GM11168 (cell line): ENCODE results near the gene CAPNS2.

Source experiments
- in situ Hi-C: fragments of 300-500 bp; cut with MboI; formaldehyde crosslinking; loops from one replicate; pipeline ENCODE4 v1.12.0; 2022; ENCODE audit warnings: low sequenced_read_pairs; ENCODE audit not compliant: unreplicated experiment

Gene CAPNS2

GRCh38 chr16:55566432-55567175, at the start of gene CAPNS2:
TSS of gene CAPNS2 (plus strand) at chr16:55566684. CDS start at chr16:55566757, 73 bp downstream.
- in situ Hi-C loops: no loop called here

- in situ Hi-C loops: no loop called here
Measured at GRCh38 chr16:55521792-55522191, 44.7 kb upstream of the CAPNS2 start.

DNA sequence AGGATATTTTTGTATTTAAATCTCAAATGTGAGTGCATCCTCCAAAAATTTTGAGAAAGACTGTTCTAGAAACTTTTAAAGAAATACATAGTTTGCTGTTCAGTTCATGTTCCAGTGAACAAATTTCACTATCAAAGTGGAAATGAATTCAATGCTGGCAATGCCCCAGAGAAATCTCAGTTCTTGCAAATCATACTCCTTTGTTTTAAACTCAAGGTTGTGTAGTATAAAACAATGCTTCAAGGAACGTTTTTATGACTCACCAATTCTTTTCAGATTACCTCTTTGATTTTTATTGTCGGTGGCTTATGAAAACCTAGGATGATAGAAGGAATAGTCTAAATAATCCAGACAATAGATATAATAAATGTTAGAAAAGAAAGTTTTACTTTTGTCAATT, 40.0 kb upstream of the CAPNS2 start:
- in situ Hi-C loops: no loop called here

- in situ Hi-C loops: no loop called here
Measured at GRCh38 chr16:55527885-55528284, 38.6 kb upstream of the CAPNS2 start.

DNA sequence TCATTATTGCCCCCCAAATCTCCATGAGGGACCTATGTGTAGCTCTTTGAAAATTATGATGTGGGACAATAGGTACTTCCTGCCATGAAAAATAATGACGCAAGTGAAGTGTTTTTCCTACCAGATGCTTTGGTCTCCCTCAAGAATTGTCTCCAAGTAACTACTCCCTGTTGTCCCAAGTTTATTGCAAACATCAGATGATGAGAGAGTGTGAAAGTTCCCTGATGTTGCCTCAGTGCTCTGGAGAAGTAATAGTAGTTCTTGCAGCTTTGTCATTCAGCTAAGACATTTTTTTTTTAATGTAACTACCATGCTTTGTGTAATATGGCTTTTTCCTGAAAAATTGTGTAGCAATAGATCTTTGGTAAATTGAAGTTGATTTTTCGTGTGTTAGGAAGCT, 37.5 kb upstream of the CAPNS2 start:
- in situ Hi-C loops: no loop called here

GRCh38 chr16:55530316-55530856, 36.1 kb upstream of the CAPNS2 start:
- in situ Hi-C loops: no loop called here

- in situ Hi-C loops: no loop called here
Measured at GRCh38 chr16:55532227-55532626, 34.3 kb upstream of the CAPNS2 start.

DNA sequence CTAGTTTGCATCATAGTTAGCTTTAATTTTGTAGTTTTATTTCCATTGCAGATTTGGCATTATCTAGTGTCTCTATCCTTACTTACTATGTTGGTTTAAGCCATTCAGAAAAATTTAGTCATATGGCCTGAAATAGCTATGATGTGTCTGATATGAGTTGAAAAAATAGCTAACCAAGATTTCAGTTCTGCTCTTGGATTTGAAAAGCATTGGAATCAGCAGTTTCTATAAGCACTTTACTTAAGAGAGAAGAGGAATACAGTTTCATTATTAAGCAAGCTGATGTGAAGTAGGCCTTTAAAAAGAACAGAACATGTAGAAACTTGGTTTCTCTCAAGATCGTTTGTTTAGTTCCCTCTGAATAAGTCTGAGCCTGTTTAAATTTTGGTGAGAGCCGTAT, 31.7 kb upstream of the CAPNS2 start:
- in situ Hi-C loops: no loop called here

DNA sequence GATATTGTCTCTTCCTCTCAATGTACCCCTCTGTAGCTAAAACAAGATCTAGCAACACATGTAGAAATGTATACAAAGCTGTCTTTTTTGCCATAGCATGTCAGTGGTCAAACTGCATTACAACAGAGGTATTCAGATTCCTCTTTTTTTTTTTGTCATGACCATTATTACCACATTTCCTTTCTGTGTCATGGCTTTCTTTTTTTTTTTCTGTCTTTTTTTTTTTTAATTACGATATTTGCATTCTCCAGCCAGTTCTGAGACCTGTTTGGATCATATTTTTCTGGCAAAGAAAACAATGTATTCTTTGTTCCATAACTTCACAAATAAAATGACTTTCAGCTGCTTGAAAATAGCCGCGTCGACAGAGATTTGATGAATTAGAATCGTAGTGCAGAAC, 27.4 kb upstream of the CAPNS2 start:
- in situ Hi-C loops: no loop called here

GRCh38 chr16:55539488-55539887, 27.0 kb upstream of the CAPNS2 start:
- in situ Hi-C loops: no loop called here

GRCh38 chr16:55540221-55540620, 26.3 kb upstream of the CAPNS2 start:
- in situ Hi-C loops: no loop called here

- in situ Hi-C loops: no loop called here
Measured at GRCh38 chr16:55542459-55543082, 23.9 kb upstream of the CAPNS2 start.

DNA sequence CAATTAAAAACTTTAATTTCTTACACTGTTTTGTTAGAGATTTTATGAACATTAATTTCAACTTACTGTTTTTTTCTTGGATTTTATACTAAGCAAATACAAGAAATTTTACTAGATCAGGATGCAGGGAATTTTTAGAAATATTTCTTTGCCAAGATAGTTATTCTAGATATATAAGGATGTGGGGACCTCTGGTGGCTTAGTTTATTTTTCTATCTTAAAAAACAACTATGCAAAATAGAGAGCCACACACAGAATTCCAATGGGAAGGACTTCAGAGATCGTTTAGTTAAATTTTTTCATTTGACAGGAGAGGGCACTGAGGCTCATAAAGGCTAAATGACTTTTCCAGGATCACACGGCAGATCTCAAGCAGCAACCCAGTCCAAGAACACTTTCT, 23.0 kb upstream of the CAPNS2 start:
- in situ Hi-C loops: no loop called here

- in situ Hi-C loops: no loop called here
Measured at GRCh38 chr16:55552621-55553020, 13.9 kb upstream of the CAPNS2 start.

DNA sequence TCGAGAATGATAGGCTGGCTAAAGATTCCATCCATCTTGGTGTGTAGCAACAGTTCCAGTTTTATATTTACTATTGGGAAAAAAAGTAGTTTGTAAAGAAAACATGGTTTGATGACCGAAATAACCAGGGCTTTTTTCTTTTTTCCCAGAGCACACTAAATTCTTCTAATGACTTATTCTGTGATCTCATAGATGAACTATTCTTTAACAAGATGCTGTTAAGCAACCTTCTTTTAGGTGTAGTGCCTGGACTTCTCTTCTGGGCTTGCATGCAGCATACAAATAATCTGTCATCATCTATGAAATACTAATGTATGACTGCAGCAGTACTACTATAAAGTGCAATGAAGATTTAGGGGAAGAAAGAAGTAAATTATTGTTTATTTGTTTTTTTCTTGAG, 11.0 kb upstream of the CAPNS2 start:
- in situ Hi-C loops: no loop called here

DNA sequence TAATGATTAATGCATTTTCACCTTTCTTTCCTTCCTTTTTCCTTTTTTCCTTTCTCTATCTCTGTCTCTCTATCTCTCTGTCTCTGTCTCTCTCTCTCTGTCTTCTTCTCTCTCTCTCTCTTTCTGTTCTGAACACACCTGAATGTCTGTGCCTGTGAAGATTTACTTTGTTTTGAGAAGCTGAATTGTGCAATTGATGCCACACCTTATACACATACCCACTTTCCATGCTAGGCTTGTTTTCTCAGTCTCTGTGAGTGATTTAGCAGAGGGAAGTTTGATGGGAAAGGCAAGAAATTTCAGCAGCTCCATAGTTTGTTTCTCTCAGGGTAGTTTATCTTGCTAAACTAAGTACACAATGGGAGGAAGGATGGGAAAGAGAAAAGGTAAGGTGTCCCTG, 9.3 kb upstream of the CAPNS2 start:
- in situ Hi-C loops: no loop called here

DNA sequence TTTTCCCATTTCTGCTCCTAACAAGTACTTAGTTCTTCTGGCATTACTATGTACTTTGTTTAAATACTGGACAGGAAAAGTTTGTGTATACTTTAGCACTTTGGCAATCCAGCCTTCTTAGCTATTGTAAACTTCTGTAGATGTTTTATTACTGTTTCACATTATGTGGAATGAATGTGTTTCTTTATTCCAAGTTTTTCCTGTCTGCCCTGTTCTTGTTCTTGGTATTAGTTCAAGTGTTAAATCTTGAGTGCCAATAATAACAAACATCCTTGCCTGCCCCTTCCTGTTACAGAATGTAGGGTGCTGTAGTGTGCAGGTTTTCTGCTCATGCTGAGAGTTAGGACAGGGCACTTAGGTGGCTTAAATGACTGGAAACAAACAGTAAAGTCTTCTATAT, 7.3 kb upstream of the CAPNS2 start:
- in situ Hi-C loops: no loop called here

GRCh38 chr16:55559933-55560516, 6.5 kb upstream of the CAPNS2 start:
- in situ Hi-C loops: no loop called here

DNA sequence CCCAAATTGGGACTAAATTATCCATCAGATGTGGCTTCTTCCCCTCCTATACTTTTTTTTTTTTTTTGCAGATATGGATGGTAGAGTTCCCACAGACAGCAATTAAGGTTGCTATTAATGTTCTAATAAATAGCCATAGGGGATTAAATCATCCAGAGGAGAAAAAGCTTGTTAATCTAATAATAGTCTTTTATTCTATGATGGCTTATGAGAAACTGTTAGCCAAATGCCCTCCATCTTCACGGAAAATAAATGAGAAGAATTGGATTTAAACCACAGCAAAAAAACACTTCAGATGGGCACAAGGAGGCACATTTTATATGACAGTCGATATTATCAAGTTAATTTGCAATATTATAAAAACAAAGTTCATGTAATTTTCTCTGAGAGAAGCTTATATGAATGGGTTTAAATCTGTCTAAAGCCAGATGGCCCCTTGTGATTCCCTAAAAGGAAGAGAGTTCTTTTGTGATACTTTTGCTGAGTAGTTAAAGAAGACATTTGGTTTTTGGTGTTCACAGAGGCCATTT, 5.1 kb upstream of the CAPNS2 start:
- in situ Hi-C loops: no loop called here

DNA sequence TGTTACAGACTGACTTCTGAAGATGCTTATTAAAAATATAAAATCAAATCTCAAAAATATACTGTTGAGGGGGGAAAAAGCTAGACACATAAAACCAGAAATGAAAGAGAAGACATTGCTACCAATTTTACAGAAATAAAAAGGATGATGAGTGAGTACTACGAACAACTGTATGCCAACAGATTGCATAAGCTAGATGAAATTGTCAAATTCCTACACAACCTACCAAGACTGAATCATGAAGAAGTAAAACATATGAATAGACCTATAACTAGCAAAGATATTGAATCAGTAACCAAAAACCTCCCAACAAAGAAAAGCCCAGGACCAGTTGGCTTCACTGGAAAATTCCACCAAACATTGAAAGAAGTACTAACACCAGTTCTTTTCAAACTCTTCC, 3.5 kb upstream of the CAPNS2 start:
- in situ Hi-C loops: no loop called here

DNA sequence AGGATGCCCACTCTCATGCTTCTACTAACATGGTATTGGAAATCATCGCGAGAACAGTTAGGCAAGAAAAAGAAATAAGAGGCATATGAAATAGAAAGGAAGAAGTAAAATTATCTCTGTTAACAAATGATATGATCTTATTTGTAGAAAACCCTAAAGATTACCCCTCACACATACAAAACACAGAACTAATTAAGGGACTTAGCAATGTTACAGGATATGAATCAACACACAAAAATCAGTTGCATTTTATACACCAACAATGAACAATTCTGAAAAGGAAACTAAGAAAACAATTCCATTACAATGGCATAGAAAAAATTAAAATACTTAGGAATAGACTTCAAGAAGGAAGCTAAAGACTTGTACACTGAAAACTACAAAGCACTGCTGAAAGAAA, 2.7 kb upstream of the CAPNS2 start:
- in situ Hi-C loops: no loop called here
